GM21825 (cell line): Measurements from ENCODE around the gene USH1C.

Experiments
- ATAC-seq: cut with Tn5 transposase; IDR thresholded peaks from one replicate; pipeline ENCODE4 v1.9.1; 2021; ENCODE audit warnings: mild to moderate bottlenecking, moderate library complexity; ENCODE audit not compliant: unreplicated experiment

The USH1C gene

DNA sequence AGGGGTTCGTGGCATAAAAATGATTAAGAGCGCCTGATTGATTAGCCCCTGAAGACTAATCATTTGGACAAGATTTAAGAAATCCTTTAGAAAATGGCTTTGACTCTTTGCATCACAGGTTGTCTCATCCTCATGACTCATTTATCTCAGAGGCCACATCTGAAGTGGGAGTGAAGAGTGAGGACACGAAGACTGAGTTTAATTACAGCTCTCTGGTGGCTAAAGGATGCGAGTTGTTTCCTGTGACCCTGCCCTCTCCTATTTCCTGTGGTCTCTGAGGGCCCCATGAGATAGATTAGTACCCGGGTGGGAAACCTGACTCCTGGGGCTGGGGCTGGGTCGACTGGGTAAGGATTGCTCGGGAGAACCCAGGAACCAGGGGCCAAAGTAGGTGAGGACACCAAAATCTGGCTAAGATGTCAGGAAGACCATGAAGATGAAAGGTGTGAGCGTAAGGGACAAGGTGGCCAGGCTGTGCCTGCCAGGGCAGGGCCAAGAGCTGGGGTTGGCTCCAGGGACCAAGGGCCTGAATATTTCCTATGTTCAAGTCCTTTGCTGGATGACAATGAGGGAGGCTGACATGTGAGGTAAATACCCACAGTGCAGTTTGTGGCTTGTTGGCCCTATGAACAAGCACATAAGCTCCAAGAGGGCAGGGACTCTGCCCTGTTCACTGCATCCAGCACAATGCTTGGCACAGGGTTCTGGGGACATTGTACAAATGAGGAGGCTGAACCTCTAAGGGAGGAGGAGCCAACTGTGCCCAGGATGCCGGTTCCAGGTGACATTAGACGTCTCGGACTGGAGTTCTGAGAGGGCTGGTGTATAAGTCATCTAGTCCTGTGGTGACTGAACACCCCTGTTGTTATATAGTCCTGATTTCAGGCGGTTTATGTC lies 6.5 kb upstream of the USH1C start:
- no peak for ATAC-seq

DNA sequence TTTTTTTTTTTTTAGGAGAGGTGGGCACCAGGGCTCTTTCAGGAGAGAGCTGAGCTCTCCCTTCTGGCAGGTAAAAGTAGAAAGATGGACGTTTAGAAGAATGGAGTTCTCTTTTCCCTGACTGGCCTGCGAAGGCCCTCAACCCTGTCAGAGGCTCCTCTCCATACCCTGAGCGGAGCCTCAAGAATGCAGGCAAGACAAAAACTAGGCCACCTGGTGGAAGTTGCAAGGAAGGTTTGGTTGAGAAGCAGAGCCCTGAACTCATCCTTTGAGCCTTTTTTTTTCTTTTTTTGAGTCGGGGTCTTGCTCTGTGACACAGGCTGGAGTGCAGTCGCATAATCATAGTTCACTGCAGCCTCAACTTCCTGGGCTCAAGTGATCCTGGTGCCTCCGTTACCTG lies 4.2 kb upstream of the USH1C start:
- ATAC-seq, result no peak

DNA sequence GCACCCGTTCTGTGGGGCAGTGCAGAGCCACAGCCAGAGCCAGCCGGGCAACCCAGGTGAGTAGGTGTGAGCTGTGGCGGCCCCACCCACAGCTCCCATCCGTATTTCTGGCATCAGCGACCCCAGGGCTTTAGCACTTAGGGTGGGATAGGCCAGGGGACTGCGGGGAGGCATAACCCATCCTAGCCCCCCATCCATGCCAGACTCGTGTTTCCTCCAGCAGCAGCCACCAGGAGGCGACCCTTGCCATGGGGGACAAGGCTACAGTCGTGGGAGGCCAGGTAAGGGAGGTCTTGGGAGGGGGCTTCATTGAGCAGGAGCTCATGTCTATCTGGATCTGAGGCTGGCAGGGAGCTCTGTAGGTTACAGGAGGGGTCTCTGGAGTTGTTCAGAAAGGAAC lies 3.7 kb upstream of the USH1C start:
- ATAC-seq, result no peak

DNA sequence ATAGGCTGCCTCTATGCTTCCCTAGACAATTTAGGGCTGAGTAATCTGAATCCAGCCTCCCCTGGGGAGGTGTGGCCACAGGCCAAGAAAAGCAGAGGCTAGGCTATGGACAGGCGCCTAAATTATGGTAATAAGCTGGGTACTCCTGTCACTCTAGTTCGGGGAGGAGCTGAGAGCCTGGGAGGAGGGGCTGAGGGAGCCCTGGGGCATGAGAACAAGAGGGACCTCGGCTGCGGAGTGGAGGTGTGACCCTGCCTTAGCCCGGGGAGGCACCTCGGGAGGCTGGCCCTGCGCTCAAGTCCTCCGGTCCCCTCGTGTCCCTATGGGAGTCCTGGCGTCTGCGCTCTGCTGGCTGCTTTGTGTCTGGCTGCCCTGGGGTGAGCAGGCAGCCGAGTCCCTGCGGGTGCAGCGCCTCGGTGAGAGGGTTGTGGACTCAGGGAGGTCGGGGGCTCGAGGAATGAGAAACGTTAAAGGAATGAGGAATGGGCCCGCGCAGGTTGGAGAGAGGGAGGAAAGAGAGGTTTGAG lies 2.9 kb upstream of the USH1C start, which contains the start of gene OTOG:
OTOG (plus strand) TSS at position 209 of the 527 bp plus-strand sequence; CDS start at position 323, 114 bp downstream.
- ATAC-seq, result no peak

DNA sequence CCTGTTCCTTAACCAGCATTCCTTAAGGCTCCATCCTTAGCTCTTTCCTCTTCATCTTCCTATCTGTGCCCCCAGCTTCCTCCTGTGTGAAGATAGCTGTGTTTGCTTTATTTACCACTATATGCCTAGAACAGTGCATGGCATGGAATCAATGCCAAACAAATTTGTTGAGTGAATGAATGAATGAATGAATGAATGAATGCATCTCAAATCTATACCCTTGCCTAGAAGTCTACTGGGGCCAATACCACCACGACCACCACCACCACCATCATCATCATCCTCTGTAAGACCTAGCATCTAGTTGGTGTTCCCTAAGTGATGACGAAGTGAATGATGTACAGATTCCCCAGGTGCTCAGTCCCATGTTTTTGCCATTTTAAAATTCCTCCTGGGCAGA lies 2.0 kb upstream of the USH1C start:
- ATAC-seq, result no peak

DNA sequence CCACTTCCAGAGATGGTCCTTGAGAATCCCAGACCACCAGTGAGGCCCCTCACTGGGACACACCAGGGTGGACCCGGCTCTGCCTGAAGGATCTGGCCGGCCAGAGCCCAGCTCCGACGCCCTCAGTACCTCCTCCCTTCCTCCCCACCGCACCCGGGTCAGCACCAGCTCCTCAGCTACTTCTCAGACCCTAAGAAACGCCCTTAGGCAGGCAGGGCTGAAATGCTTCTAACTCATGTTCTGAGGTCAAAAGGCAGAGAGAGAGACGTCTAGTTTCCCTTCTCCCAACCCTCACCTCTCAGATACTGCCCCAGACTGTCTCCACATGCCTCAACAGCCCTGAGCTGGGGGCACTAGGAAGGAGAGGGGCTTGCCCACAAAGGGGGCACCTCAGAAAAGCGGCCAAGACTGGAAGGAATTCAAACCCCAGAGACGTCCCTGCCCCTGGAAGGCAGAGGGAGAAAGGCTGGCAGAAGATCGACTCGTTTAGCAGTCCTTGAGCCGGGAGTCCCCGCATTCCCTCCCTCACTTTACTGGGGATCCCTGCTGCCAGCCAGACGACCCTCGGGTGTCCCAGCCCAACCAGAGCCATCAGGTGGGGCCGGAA lies 539 bp downstream of the USH1C start:
- no peak for ATAC-seq

DNA sequence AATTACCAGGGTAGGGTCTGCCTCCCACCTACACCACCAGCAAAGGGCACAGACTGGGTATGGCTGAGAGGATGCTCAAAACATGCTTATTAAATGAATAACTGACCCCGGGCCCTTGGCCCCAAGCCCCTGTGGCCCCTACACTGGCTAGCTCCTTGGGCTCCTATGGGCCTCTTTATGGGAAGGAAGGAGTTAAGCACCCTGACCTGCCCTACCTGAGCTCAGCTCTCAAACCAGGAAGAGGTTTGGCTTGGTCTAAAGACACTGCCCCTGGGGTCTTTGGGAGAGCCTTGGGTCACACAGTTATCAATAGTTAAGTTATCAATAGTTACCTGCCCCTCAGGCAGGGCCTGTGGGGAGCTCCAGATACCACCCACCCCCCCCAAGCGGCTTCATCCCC lies 1.2 kb downstream of the USH1C start:
- no peak for ATAC-seq

DNA sequence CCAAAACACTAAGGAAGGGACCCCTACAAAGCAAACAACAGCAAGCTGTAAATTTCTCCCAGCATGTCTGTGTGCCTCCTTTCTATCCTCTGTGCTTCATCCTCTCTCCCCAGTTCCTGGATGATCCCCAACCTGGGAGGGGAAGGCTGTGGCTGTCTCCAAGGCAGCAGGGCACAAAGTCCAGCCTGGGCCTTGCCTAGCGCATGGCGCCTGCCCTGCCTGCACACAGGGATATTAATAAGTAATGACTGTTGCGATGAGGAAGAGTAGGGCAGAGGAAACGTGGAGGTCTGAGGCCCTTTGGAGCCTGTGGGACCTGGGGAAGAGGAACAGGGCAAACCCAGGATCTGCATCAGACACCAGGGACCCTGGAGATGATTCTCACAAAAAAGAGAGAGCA lies 2.0 kb downstream of the USH1C start:
- no peak for ATAC-seq

DNA sequence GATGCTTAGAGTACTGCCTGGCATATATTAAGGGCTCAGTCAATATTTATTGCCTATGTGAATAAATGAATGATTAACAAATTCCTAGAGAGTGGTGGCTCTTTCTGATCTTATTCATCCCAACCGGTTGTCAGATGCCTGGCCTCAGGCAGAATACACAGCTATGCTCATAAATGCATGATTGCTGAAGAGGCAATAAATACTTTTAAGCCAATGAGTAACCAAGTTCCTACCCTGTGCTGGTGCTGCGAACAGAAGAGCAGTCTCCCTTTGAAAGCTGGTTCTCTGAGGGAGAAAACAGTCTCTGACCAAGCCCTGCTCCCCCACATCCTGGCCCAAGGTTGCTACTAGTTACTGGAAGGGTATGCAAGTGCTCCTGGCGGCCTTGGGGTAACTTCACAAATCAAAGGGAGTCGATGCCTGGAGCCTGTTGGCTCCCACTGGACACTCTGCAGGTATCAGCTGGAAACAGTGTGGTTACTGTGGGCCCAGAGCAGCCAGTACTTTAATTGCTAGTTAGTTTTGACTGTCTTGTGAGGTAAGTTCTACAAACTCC lies 2.8 kb downstream of the USH1C start:
- ATAC-seq, result no peak

DNA sequence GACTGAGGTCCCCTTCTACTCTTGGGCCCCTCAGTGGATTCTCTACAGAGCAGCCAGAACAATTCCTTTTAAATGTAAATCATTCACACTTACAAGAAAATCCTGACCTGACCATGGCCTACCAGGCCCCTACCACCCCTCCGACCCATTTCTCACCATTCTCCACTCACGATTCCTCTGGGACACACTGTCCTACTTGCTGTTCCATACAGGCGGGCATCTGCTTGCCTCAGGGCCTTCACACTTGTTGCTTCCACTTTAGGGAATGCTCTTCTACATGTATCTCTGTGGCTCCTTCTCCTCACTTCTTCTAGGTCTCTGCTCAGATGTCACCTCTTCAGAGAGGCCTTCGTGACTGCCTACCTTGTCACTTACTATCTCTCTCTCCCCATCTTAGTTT lies 3.4 kb downstream of the USH1C start:
- no peak for ATAC-seq

DNA sequence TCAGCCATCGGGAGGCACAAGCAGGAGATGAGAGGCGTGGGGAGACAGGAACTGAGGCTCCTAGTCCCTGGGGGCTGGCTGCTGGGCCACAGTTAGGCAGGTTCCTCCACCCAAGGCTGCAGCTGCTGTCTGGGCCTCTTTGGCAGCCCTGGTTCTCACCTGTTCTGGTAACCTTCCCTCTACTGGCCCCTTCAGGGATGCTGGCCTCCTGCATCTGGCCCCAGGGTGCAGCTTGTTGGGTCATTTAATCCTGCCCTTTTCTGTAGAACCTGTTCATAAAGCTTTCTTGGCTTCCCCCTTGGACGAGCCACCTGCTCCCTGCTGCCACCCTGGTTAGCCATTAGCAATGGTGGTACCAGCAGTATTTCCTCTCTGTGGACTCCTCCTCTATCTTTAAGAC lies 5.5 kb downstream of the USH1C start:
- no peak for ATAC-seq

DNA sequence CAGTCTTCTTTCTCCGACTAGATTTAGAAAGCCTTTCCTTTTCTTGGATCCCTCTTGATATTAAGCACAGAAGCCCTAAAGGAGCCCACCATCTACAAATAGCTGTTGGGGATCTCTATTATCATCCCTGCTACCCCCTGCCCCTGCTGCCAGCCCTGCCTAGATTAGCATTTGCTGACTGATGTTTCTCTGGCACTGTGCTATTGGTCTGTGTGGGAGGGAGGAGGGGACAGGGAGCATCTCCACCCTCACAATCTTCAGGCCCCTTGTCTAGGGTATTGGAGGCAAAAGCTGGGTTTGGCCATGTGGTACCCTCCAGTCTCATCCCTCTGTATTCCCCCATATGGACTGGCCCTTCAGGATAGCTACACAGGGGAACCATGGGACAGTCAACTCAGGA lies 6.2 kb downstream of the USH1C start:
- no peak for ATAC-seq

DNA sequence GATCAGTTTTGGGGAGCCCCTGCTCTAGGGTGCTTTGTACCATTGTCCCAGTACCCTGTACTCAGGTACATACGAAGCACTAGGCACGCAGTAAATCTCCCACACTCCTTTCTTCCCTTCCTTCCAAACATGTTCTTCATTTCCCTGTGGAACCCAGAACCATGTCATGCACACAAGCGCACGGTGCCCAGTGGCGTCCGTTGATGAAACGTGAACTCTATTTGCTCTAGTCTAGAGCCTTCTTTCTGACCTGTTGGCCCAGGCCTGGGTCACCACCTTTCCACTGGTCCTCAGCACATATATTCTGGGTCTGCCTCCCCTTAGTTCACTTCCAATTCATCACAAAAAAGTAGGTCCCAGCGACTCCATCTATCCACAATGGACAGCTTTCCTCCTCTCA lies 7.0 kb downstream of the USH1C start:
- no peak for ATAC-seq

DNA sequence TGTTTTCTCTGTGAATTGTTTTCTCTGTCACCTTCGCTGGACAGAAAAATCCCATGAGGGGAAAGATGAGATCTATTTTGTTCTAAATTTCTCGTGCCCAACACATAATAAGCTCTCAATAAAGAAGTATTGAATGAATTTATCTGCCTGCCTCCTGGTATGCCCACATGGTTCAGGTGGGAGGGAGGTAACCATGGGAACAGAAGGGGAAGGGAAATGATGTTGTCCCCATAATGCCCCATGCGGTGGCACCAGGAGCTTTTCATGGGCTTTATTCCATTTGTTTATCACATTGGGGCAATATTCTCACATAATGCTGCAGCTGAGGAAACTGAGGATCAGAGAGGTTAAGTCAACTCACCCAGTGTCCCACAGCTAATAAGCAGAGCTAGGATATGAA lies 8.7 kb downstream of the USH1C start:
- ATAC-seq, result no peak

DNA sequence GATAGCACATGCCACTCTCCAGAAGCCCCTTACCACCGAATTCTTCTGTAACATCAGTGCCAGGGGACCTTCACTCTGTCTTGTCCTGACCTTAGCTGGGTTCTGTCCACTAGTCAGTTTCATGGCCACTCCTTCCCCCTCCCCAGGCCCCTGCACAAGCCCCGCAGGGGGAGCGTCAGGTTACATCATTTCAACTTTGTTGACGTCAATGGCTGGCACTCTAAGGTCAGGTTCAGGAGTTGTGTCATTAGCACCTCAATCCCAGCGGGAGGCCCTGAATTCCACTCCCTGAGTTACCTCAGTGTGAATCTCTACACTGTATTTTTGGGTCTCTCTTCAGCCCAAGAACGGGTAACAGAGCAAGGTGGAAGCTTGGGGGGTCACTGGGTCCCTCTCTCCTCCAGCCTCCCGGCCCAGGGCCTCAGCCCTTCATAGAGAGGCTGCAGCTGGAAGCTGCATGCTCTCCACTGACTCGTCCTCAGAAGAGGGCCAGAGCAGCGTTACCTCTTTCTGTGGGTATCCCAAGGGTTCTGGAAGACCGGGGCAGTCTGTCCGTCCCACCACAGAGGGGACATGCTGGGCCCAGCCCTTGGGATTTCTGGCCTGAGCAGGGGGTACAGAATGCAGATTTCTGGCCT lies 10.3 kb downstream of the USH1C start:
- ATAC-seq, result no peak

DNA sequence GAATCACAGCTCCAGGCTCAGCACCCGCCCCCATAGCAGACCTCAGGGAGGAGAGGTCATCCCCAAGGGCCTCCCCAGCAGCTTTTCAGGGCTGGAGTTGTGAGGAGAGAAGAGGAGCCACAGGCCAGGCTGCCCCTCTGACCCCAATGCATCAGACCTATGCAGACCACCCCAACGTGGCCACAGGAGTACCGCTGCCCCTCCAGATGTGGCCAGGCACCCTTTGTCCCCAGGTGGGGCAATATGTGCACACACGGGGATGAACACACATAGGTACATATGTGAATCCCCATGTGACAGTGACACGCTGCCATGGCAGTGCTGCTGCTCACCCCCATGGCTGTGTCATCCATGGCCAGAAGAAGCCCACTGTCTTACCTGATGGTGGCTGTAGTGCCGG lies 10.9 kb downstream of the USH1C start:
- ATAC-seq, result no peak

DNA sequence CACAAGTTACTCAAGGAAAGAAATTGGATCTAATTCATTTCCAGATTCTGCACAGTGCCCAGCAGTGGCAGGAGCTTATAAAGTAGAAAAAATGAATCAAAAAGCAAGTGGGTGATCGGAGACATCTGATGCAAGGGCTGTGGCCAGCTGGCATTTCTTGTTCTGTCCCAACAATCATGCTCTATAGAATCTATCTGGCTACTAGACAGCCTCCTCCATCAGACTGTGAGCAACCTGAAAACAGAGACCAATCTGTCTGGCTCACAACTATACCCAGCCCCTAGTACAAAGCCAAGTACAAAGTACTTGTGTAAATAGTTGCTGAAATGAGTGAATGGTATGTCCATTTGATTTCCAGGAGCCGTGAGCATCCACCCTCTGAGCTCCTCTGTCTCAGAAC lies 11.4 kb downstream of the USH1C start:
- ATAC-seq, result no peak

DNA sequence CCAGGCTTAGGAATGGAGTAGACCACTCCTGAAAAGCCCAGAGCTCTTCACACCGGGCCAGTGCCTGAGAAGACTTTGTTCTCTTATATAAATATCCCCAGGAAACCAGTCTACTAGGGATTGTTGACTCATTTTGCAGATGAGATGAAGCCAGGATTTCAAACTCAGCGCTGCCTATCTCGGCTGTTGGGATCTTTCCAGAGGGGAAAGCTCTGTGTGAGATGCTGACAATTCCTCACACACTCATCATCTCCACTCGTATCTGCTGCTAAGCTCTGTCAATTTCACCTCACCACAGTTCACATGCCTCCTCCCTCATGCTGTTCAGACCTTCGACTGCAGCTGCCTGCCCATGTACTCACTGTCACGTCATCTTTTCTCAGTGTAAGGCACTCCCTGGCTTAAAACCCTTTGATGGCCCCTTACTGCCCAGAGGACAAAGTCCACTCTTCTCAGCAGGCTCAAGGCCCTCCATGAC lies 12.5 kb downstream of the USH1C start:
- ATAC-seq, result no peak

DNA sequence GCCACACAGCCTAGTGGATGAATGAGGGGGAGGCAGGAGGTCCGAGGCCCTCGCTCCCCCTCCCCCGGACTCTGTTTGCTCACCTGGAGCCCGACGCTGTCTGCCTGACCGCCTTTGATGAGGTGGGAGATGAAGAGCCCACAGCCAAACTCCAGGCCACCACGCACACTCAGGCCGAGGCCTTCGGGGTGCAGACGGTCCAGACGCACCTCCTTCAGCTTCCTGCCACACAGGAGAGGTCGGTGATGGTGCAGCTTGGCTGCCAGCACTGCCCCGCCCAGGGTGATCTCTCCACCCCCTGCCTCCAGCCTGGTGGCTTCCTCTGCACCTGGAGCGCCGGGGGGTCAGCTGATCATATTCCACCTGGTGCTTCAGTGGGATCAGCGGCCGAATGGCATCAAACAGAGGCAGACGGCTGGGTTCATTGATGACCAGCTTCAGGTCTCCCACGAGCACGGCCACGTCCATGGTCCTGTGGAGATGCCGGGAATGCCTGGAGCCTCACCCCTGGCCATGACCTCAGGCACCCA lies 13.1 kb downstream of the USH1C start:
- ATAC-seq, result no peak

DNA sequence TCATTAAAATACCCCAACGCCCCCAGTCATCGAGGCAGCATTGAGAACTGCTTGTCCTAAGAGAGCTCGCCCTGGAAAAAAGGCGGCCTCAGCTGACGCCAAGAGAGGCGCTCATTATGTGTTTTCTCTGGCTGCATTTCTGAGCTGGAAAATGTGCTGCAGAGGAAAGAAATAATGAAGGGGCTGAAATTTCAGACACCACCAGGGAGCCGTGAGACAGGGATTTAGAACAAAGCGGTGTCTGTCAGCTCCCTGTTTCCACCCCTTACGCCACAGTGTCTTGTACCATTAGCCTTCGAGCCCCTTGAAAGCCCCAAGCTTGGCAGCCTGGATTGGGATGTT lies 14.4 kb downstream of the USH1C start:
- no peak for ATAC-seq
